Neural progenitor cell (in vitro differentiated cells): Measurements from ENCODE around the gene SUN5. TPM values are rescaled to one million over a fixed set of nuclear protein-coding genes. Genes with fewer than 3 reads are reported as not detected.

ENCODE experiments used
- DNase-seq: peaks from one replicate; pipeline ENCODE4 v3.0.0-alpha.2; 2016; ENCODE audit warnings: low spot score
- H2AFZ ChIP-seq: fragments of 200-600 bp; sonication (generic); replicated peaks from 2 replicates; pipeline ENCODE4 v1.6.1; 2016; ENCODE audit warnings: antibody characterized with exemption
- H3F3A ChIP-seq: fragments of 200-600 bp; sonication (generic); 2 replicates; pipeline ENCODE4 v1.6.1; 2016; ENCODE audit warnings: antibody characterized with exemption, low read depth
- H3K27ac ChIP-seq: fragments of 200-600 bp; sonication (generic); 2 replicates; pipeline ENCODE4 v1.5.1; 2016; ENCODE audit warnings: mild to moderate bottlenecking
- H3K27me3 ChIP-seq: fragments of 200-600 bp; sonication (generic); 2 replicates; pipeline ENCODE4 v1.6.1; 2016; ENCODE audit warnings: mild to moderate bottlenecking, moderate library complexity
- H3K36me3 ChIP-seq: fragments of 200-600 bp; sonication (generic); 2 replicates; pipeline ENCODE4 v1.5.1; 2016
- H3K4me1 ChIP-seq: fragments of 200-600 bp; sonication (generic); 2 replicates; pipeline ENCODE4 v1.6.1; 2016; ENCODE audit warnings: mixed run types
- H3K4me2 ChIP-seq: fragments of 200-600 bp; sonication (generic); 2 replicates; pipeline ENCODE4 v1.6.1; 2016
- H3K4me3 ChIP-seq: fragments of 200-600 bp; sonication (generic); 2 replicates; pipeline ENCODE4 v1.5.1; 2016
- H3K79me2 ChIP-seq: fragments of 200-600 bp; sonication (generic); 2 replicates; pipeline ENCODE4 v1.6.1; 2016; ENCODE audit warnings: low read depth
- H3K9ac ChIP-seq: fragments of 200-600 bp; sonication (generic); 2 replicates; pipeline ENCODE4 v1.6.1; 2016
- H3K9me3 ChIP-seq: fragments of 200-600 bp; sonication (generic); 2 replicates; pipeline ENCODE4 v1.5.1; 2016; ENCODE audit warnings: low read depth
- H4K20me1 ChIP-seq: fragments of 200-600 bp; sonication (generic); 2 replicates; pipeline ENCODE4 v1.6.1; 2016; ENCODE audit warnings: low read depth
- H3K27ac Mint-ChIP-seq: 3 replicates; pipeline ENCODE4 v1.8.0; 2021; ENCODE audit warnings: mixed read lengths
- H3K27me3 Mint-ChIP-seq: 2 replicates; pipeline ENCODE4 v1.8.0; 2022; ENCODE audit warnings: low read depth, mild to moderate bottlenecking, inconsistent platforms, moderate library complexity, mixed read lengths; ENCODE audit not compliant: insufficient read depth
- H3K36me3 Mint-ChIP-seq: 3 replicates; pipeline ENCODE4 v1.8.0; 2021; ENCODE audit warnings: mixed read lengths
- H3K4me1 Mint-ChIP-seq: 3 replicates; pipeline ENCODE4 v1.8.0; 2021; ENCODE audit warnings: mixed read lengths
- H3K4me3 Mint-ChIP-seq: 3 replicates; pipeline ENCODE4 v1.8.0; 2021; ENCODE audit warnings: mild to moderate bottlenecking, moderate library complexity, mixed read lengths
- H3K9me3 Mint-ChIP-seq: 3 replicates; pipeline ENCODE4 v1.8.0; 2020; ENCODE audit warnings: mixed read lengths
- EZH2 ChIP-seq: fragments of 200-600 bp; sonication (generic); IDR thresholded peaks from 2 replicates; pipeline ENCODE4 v1.6.1; 2017; ENCODE audit warnings: antibody characterized with exemption, mild to moderate bottlenecking, moderate library complexity
- EZH2phosphoT487 ChIP-seq: fragments of 200-600 bp; sonication (generic); IDR thresholded peaks from 2 replicates; pipeline ENCODE4 v1.6.1; 2017; ENCODE audit warnings: antibody characterized with exemption
- total RNA-seq: library from RNA; depleted of rRNA; stranded (reverse); fragments of >200 nt; gene quantifications from 2 replicates; pipeline ENCODE4 v1.2.3, GENCODE V29; 2015; ENCODE audit warnings: low replicate concordance
- TF ChIP-seq, protein P1 (sequence below): fragments of 200-600 bp; sonication (generic); IDR thresholded peaks from 2 replicates; pipeline ENCODE4 v1.5.1; 2017; ENCODE audit warnings: antibody characterized with exemption, mild to moderate bottlenecking

Gene SUN5
- total RNA-seq, 1 donor from 2014 or later = not detected

DNA sequence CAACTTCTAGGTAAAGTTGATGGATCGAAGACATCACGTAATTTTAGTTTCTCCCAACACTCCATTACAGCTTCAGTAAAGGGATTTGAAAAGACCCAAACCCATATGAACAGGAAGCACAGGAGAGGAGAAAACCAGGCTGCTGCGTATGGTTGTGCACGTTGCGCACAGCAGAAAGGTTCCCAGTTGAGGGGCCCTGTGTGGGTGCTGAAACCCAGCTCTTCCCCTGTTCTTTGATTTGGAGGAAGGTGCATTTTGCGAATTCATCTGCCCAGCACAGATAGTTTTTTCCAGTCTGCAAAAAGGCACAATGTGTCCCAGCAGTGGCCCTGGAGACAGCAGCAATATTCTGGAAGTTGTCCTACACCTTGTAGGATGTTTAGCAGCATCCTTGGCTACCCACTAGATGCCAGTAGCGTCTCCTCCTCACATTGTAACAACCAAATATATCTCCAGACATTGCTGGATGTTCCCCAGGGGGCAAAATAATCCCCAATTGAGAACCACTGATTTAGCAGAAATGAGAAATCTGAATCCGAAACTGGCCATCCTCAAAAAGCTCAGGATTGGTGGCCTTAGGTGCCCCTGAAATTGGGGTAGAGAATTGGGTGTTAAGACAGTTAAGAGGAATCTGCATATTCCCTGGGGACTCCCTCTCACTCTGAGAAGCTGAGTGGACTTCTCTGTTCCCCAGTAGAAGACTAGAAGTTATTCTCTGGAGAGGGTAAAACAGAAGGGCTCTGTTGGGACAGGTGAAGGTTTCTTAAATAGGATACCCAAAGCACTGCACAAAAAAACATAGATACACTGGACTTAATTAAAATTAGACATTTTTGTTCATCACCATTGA, 12.2 kb downstream of the SUN5 start:
- H3K27ac ChIP-seq = no peak overlapping the region
- no peak overlapping the region for H3K27ac Mint-ChIP-seq
- peaks cover 2% of the 10 kb centered on the region for H3K27me3 Mint-ChIP-seq
- peaks cover 9% of the 10 kb centered on the region for H3K9me3 Mint-ChIP-seq
- no peak overlapping the region for H3K4me2 ChIP-seq
- no peak overlapping the region for H2AFZ ChIP-seq
- no peaks in the 10 kb centered on the region for H3K36me3 ChIP-seq
- no peak for DNase-seq
- no peak overlapping the region for H3K9ac ChIP-seq
- no peaks in the 10 kb centered on the region for H4K20me1 ChIP-seq
- no peak overlapping the region for H3K4me3 Mint-ChIP-seq
- H3F3A ChIP-seq = no peaks in the 10 kb centered on the region
- no peaks in the 10 kb centered on the region for H3K36me3 Mint-ChIP-seq
- H3K4me1 Mint-ChIP-seq = no peaks in the 10 kb centered on the region
- no peak for TF ChIP-seq EZH2
- TF ChIP-seq, protein P1, sequence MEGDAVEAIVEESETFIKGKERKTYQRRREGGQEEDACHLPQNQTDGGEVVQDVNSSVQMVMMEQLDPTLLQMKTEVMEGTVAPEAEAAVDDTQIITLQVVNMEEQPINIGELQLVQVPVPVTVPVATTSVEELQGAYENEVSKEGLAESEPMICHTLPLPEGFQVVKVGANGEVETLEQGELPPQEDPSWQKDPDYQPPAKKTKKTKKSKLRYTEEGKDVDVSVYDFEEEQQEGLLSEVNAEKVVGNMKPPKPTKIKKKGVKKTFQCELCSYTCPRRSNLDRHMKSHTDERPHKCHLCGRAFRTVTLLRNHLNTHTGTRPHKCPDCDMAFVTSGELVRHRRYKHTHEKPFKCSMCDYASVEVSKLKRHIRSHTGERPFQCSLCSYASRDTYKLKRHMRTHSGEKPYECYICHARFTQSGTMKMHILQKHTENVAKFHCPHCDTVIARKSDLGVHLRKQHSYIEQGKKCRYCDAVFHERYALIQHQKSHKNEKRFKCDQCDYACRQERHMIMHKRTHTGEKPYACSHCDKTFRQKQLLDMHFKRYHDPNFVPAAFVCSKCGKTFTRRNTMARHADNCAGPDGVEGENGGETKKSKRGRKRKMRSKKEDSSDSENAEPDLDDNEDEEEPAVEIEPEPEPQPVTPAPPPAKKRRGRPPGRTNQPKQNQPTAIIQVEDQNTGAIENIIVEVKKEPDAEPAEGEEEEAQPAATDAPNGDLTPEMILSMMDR = peak; percentile 6
- no peaks in the 10 kb centered on the region for H3K79me2 ChIP-seq
- no peaks in the 10 kb centered on the region for H3K9me3 ChIP-seq
- H3K4me1 ChIP-seq = no peaks in the 10 kb centered on the region
- H3K27me3 ChIP-seq = no peaks in the 10 kb centered on the region
- no peak overlapping the region for H3K4me3 ChIP-seq

DNA sequence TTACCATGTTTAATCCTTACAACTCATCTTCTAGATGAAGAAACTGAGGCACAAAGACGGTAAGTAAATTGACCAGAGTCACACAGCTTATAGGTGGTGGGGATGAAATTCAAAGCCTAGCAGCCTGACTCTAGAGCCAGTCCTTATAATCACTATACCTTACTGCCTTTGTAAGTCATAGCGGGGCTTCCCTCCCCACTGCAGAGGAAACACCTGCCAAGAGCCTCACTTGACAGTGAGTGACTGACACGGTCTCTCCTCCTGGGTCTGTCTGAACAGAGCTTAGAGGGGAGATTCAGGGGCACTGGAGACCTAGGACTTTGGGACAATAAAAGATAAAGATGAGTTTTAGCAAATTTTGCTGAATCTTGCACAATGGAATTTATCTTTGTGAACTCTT, 12.8 kb downstream of the SUN5 start:
- Mint-ChIP-seq H3K4me1 (no peaks in the 10 kb centered on the region), H3K9me3 (peaks cover 8% of the 10 kb centered on the region)
- TF ChIP-seq EZH2phosphoT487 = no peak
- TF ChIP-seq EZH2 = no peak
- TF ChIP-seq, protein P1 = no peak

DNA sequence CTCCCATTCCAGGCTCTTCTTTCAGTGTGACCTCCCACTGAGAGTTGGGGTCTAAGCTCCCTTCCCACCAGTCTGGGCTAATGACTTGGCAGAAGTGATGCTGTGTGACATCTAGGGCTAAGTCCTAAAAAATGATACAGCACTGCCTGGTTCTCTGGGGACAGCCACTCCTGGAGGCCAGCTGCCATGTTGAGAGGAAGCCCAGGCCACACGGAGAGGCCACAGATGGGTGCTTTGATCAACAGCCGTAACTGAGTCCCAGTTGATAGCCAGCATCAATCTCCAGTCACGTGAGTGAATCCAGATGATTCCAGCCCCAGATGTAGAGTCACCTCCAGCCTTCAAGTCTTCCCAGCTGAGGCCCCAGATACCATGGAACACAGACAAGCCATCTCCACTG, 13.8 kb downstream of the SUN5 start:
- peaks cover 7% of the 10 kb centered on the region for H3K9me3 Mint-ChIP-seq
- Histone ChIP-seq H3K79me2 (no peaks in the 10 kb centered on the region), H3K9ac (no peak overlapping the region), H3K27ac (no peak overlapping the region), H3K4me1 (no peaks in the 10 kb centered on the region), H3K4me2 (no peak overlapping the region), H3K4me3 (no peak overlapping the region), H3K36me3 (no peaks in the 10 kb centered on the region), H3F3A (no peaks in the 10 kb centered on the region), H4K20me1 (no peaks in the 10 kb centered on the region), H2AFZ (no peak overlapping the region), H3K9me3 (no peaks in the 10 kb centered on the region), H3K27me3 (no peaks in the 10 kb centered on the region)
- no peak for DNase-seq
- H3K4me3 Mint-ChIP-seq = no peak overlapping the region
- H3K27ac Mint-ChIP-seq = no peak overlapping the region
- TF ChIP-seq EZH2phosphoT487 (no peak), EZH2 (no peak)
- TF ChIP-seq, protein P1 = no peak
- peaks cover 6% of the 10 kb centered on the region for H3K27me3 Mint-ChIP-seq
- no peaks in the 10 kb centered on the region for H3K36me3 Mint-ChIP-seq
- peaks cover 3% of the 10 kb centered on the region for H3K4me1 Mint-ChIP-seq

More for the DNA sequence above, 12.8 kb downstream of the SUN5 start:
- H3K36me3 Mint-ChIP-seq = no peaks in the 10 kb centered on the region
- H3K4me3 Mint-ChIP-seq = no peak overlapping the region
- H3K4me1 ChIP-seq = no peaks in the 10 kb centered on the region
- no peaks in the 10 kb centered on the region for H3K36me3 ChIP-seq
- H3K79me2 ChIP-seq = no peaks in the 10 kb centered on the region
- no peak overlapping the region for H3K9ac ChIP-seq
- H3K27ac Mint-ChIP-seq = no peak overlapping the region
- peaks cover 5% of the 10 kb centered on the region for H3K27me3 Mint-ChIP-seq
- H3K9me3 ChIP-seq = no peaks in the 10 kb centered on the region
- H4K20me1 ChIP-seq = no peaks in the 10 kb centered on the region
- no peaks in the 10 kb centered on the region for H3F3A ChIP-seq
- no peaks in the 10 kb centered on the region for H3K27me3 ChIP-seq
- no peak for DNase-seq
- no peak overlapping the region for H3K4me3 ChIP-seq
- H3K4me2 ChIP-seq = no peak overlapping the region
- no peak overlapping the region for H3K27ac ChIP-seq
- H2AFZ ChIP-seq = no peak overlapping the region
